K562 (cell line): Measurements from ENCODE around the gene DRGX.

Experiments
- CTCF ChIP-seq, 3 experiments: IDR thresholded peaks in 2 of 3; conservative IDR thresholded peaks in 1 of 3; 2 replicates each; pipeline ENCODE4 v1.5.1; 2011 to 2012; ENCODE audit warnings: low read length in 3 of 3, mild to moderate bottlenecking in 3 of 3, control low read depth in 2 of 3, improper control_type of control experiment in 1 of 3, inconsistent platforms in 1 of 3, low read depth in 1 of 3, mixed read lengths in 1 of 3, moderate library complexity in 1 of 3; ENCODE audit not compliant: insufficient read depth in 2 of 3
- ESRRA ChIP-seq: fragments of 450-650 bp; IDR thresholded peaks from 2 replicates; pipeline ENCODE4 v1.6.1; 2014; ENCODE audit warnings: low read depth, mild to moderate bottlenecking, moderate library complexity, borderline replicate concordance
- MTA3 ChIP-seq: fragments of 450-650 bp; formaldehyde crosslinking; IDR thresholded peaks from 2 replicates; pipeline ENCODE4 v1.6.1; 2017; ENCODE audit warnings: mild to moderate bottlenecking, borderline replicate concordance
- POLR2AphosphoS5 ChIP-seq: IDR thresholded peaks from 2 replicates; pipeline ENCODE4 v1.6.1; 2011; ENCODE audit warnings: mild to moderate bottlenecking, low read depth, low read length, moderate library complexity; ENCODE audit not compliant: control insufficient read depth, insufficient read depth
- SMC3 ChIP-seq: conservative IDR thresholded peaks from 2 replicates; pipeline ENCODE4 v1.6.1; 2011; ENCODE audit warnings: low read depth, low read length, improper control_type of control experiment; ENCODE audit not compliant: insufficient read depth
- SRF ChIP-seq, 2 experiments: fragments of 250-450, 450-650 bp in 1 of 2; sonication (Bioruptor Pico) in 1 of 2; sonication (generic) in 1 of 2; formaldehyde crosslinking; IDR thresholded peaks; 2 replicates each; pipeline versions ENCODE4 v1.5.0 to v1.5.1; 2020 to 2022; ENCODE audit warnings: mild to moderate bottlenecking in 1 of 2, missing genetic modification reagents in 1 of 2
- YY1 ChIP-seq, 3 experiments: IDR thresholded peaks; 2 replicates each; pipeline ENCODE4 v1.6.1; 2011; ENCODE audit warnings: low read length in 2 of 3, mild to moderate bottlenecking in 2 of 3, moderate library complexity in 2 of 3, borderline replicate concordance in 1 of 3, control low read depth in 1 of 3, low read depth in 1 of 3; ENCODE audit not compliant: insufficient read depth in 3 of 3, insufficient replicate concordance in 2 of 3, control insufficient read depth in 1 of 3, insufficient read length in 1 of 3; ENCODE audit errors: extremely low read depth in 1 of 3
- ZNF146 ChIP-seq: IDR thresholded peaks from one replicate; pipeline ENCODE4 v1.6.1; 2018; ENCODE audit warnings: missing compliant biosample characterization; ENCODE audit not compliant: unreplicated experiment

GRCh38 chr10:49375611-49376010, 20.3 kb downstream of the DRGX start:
- TF ChIP-seq MTA3: no peak
- no peak for TF ChIP-seq ESRRA
- TF ChIP-seq CTCF (IDR thresholded peaks at IDR 0.05 in 2 of 3, conservative IDR thresholded peaks at IDR 0.05 in 1 of 3; ENCODE audit: insufficient read depth in 2 of 3, low read depth in 1 of 3, low read length in 3 of 3): no peak
- no peak for TF ChIP-seq YY1 (IDR thresholded peaks at IDR 0.05; ENCODE audit: borderline replicate concordance in 1 of 3, control insufficient read depth in 1 of 3, extremely low read depth in 1 of 3, insufficient read depth in 3 of 3, insufficient read length in 1 of 3, insufficient replicate concordance in 2 of 3, low read depth in 1 of 3, low read length in 2 of 3)
- no peak for TF ChIP-seq SRF (CRISPR knock-in tag; IDR thresholded peaks at IDR 0.05)
- TF ChIP-seq POLR2AphosphoS5: no peak
- TF ChIP-seq SMC3: no peak
- TF ChIP-seq ZNF146: no peak
